HEK293 (cell line): ENCODE measurements around the gene TBX10.

Source experiments
- CTCF ChIA-PET: fragments of 350-600 bp; formaldehyde crosslinking; extraction: SDS; loops from one replicate; lab custom pipeline; 2021; ENCODE audit warnings: antibody characterized with exemption; lab: Yijun Ruan, JAX
- POLR2A ChIA-PET: fragments of 300-600 bp; formaldehyde crosslinking; extraction: SDS; loops from one replicate; lab custom pipeline; 2020; ENCODE audit warnings: antibody characterized with exemption, inconsistent platforms; lab: Yijun Ruan, JAX
- H3K27ac ChIP-seq: fragments of 200-500 bp; sonication (Bioruptor generic); 2 replicates; pipeline ENCODE4 v1.5.1; 2014; ENCODE audit warnings: low read depth, low read length, control low read depth, inconsistent platforms; ENCODE audit errors: extremely low read depth
- H3K36me3 ChIP-seq, 2 experiments: fragments of 200-500 bp in 1 of 2; sonication (Bioruptor generic) in 1 of 2; 1 replicate in 1 of 2; 2 replicates in 1 of 2; pipeline ENCODE4 v1.5.1; 2014 to 2017; ENCODE audit warnings: inconsistent platforms in 2 of 2, low read length in 2 of 2; ENCODE audit not compliant: control insufficient read depth in 2 of 2, insufficient read depth in 1 of 2
- H3K4me1 ChIP-seq: fragments of 200-500 bp; sonication (Bioruptor generic); 2 replicates; pipeline ENCODE4 v1.5.1; 2014; ENCODE audit warnings: mild to moderate bottlenecking, low read length, inconsistent platforms; ENCODE audit not compliant: control insufficient read depth, insufficient read depth
- H3K4me3 ChIP-seq: 2 replicates; pipeline ENCODE4 v1.5.1; 2011; ENCODE audit warnings: low read depth, mild to moderate bottlenecking, control low read depth, low read length, moderate library complexity
- H3K9me3 ChIP-seq: fragments of 200-500 bp; sonication (Bioruptor generic); 2 replicates; pipeline ENCODE4 v1.5.1; 2014; ENCODE audit warnings: low read depth, low read length, inconsistent platforms; ENCODE audit not compliant: control insufficient read depth, insufficient read depth
- BCL11A ChIP-seq: fragments of 450-650 bp; formaldehyde crosslinking; IDR thresholded peaks from 2 replicates; pipeline ENCODE4 v1.5.1; 2016; ENCODE audit warnings: low read depth, missing biosample characterization, missing genetic modification characterization
- BCL11B ChIP-seq: fragments of 450-650 bp; formaldehyde crosslinking; IDR thresholded peaks from 2 replicates; pipeline ENCODE4 v1.5.1; 2016; ENCODE audit warnings: low read depth, missing biosample characterization, missing genetic modification characterization
- CTCF ChIP-seq: fragments of 450-650 bp; formaldehyde crosslinking; IDR thresholded peaks from 2 replicates; pipeline ENCODE4 v1.5.1; 2016; ENCODE audit warnings: missing biosample characterization, missing genetic modification characterization
- HIC1 ChIP-seq: fragments of 450-650 bp; formaldehyde crosslinking; IDR thresholded peaks from 2 replicates; pipeline ENCODE4 v1.5.1; 2016; ENCODE audit warnings: missing biosample characterization, missing genetic modification characterization
- OVOL3 ChIP-seq: fragments of 450-650 bp; formaldehyde crosslinking; IDR thresholded peaks from 2 replicates; pipeline ENCODE4 v1.5.1; 2016; ENCODE audit warnings: missing biosample characterization, missing genetic modification characterization
- PRDM1 ChIP-seq: fragments of 450-650 bp; formaldehyde crosslinking; IDR thresholded peaks from 2 replicates; pipeline ENCODE4; 2016; ENCODE audit warnings: missing biosample characterization, missing genetic modification characterization
- SALL2 ChIP-seq: fragments of 450-650 bp; formaldehyde crosslinking; IDR thresholded peaks from 2 replicates; pipeline ENCODE4 v1.5.0; 2017; ENCODE audit warnings: missing biosample characterization, mild to moderate bottlenecking, missing genetic modification characterization, borderline replicate concordance
- SP7 ChIP-seq: fragments of 450-650 bp; formaldehyde crosslinking; IDR thresholded peaks from 2 replicates; pipeline ENCODE4 v1.5.1; 2016; ENCODE audit warnings: missing biosample characterization, missing genetic modification characterization
- TRIM28 ChIP-seq: IDR thresholded peaks from 2 replicates; pipeline ENCODE4 v1.6.1; 2011; ENCODE audit warnings: low read length, control low read depth, borderline replicate concordance
- ZBTB21 ChIP-seq: fragments of 450-650 bp; formaldehyde crosslinking; IDR thresholded peaks from 2 replicates; pipeline ENCODE4 v1.5.1; 2017; ENCODE audit warnings: missing biosample characterization, missing genetic modification characterization
- ZFHX2 ChIP-seq: fragments of 450-650 bp; formaldehyde crosslinking; conservative IDR thresholded peaks from 2 replicates; pipeline ENCODE4 v1.5.1; 2016; ENCODE audit warnings: missing biosample characterization, missing genetic modification characterization
- ZIC2 ChIP-seq: fragments of 450-650 bp; formaldehyde crosslinking; IDR thresholded peaks from 2 replicates; pipeline ENCODE4 v1.5.1; 2016; ENCODE audit warnings: missing biosample characterization, missing genetic modification characterization
- ZNF121 ChIP-seq: fragments of 450-650 bp; formaldehyde crosslinking; IDR thresholded peaks from 2 replicates; pipeline ENCODE4 v1.5.1; 2016; ENCODE audit warnings: missing biosample characterization, missing genetic modification characterization
- ZNF157 ChIP-seq: fragments of 450-650 bp; formaldehyde crosslinking; IDR thresholded peaks from 2 replicates; pipeline ENCODE4 v1.5.1; 2016; ENCODE audit warnings: missing biosample characterization, missing genetic modification characterization
- ZNF184 ChIP-seq: fragments of 450-650 bp; IDR thresholded peaks from 2 replicates; pipeline ENCODE4 v1.5.1; 2018; ENCODE audit warnings: missing biosample characterization, mild to moderate bottlenecking, missing genetic modification characterization
- ZNF239 ChIP-seq: fragments of 450-650 bp; formaldehyde crosslinking; IDR thresholded peaks from 2 replicates; pipeline ENCODE4 v1.5.1; 2016; ENCODE audit warnings: missing biosample characterization, missing genetic modification characterization
- ZNF354C ChIP-seq: fragments of 450-650 bp; formaldehyde crosslinking; IDR thresholded peaks from 2 replicates; pipeline ENCODE4 v1.5.1; 2016; ENCODE audit warnings: missing biosample characterization, missing genetic modification characterization, low read depth, borderline replicate concordance
- ZNF366 ChIP-seq: fragments of 450-650 bp; formaldehyde crosslinking; conservative IDR thresholded peaks from 2 replicates; pipeline ENCODE4 v1.5.1; 2016; ENCODE audit warnings: missing biosample characterization, missing genetic modification characterization
- ZNF530 ChIP-seq: fragments of 450-650 bp; formaldehyde crosslinking; IDR thresholded peaks from 2 replicates; pipeline ENCODE4 v1.5.1; 2016; ENCODE audit warnings: low read depth, missing biosample characterization, missing genetic modification characterization
- ZNF548 ChIP-seq: fragments of 450-650 bp; formaldehyde crosslinking; IDR thresholded peaks from 2 replicates; pipeline ENCODE4 v1.5.1; 2016; ENCODE audit warnings: missing biosample characterization, missing genetic modification characterization
- ZNF560 ChIP-seq: fragments of 450-650 bp; formaldehyde crosslinking; IDR thresholded peaks from 2 replicates; pipeline ENCODE4 v1.5.1; 2017; ENCODE audit warnings: missing biosample characterization, missing genetic modification characterization, borderline replicate concordance
- ZNF610 ChIP-seq: fragments of 450-650 bp; formaldehyde crosslinking; IDR thresholded peaks from 2 replicates; pipeline ENCODE4 v1.5.1; 2016; ENCODE audit warnings: missing biosample characterization, missing genetic modification characterization, borderline replicate concordance
- ZNF621 ChIP-seq: fragments of 450-650 bp; formaldehyde crosslinking; IDR thresholded peaks from 2 replicates; pipeline ENCODE4 v1.5.1; 2017; ENCODE audit warnings: missing biosample characterization, missing genetic modification characterization
- ZNF670 ChIP-seq: fragments of 450-650 bp; formaldehyde crosslinking; IDR thresholded peaks from 2 replicates; pipeline ENCODE4 v1.5.1; 2016; ENCODE audit warnings: missing biosample characterization, missing genetic modification characterization, low read depth
- ZNF677 ChIP-seq: fragments of 450-650 bp; IDR thresholded peaks from 2 replicates; pipeline ENCODE4 v1.5.0; 2018; ENCODE audit warnings: missing biosample characterization, mild to moderate bottlenecking, missing genetic modification characterization, moderate library complexity
- ZNF837 ChIP-seq: fragments of 450-650 bp; formaldehyde crosslinking; IDR thresholded peaks from 2 replicates; pipeline ENCODE4 v1.5.1; 2016; ENCODE audit warnings: missing biosample characterization, missing genetic modification characterization
- ZSCAN16 ChIP-seq: fragments of 450-650 bp; formaldehyde crosslinking; IDR thresholded peaks from 2 replicates; pipeline ENCODE4 v1.5.1; 2016; ENCODE audit warnings: missing biosample characterization, missing genetic modification characterization
- ZSCAN30 ChIP-seq: fragments of 450-650 bp; IDR thresholded peaks from 2 replicates; pipeline ENCODE4 v1.5.1; 2018; ENCODE audit warnings: missing biosample characterization, mild to moderate bottlenecking, missing genetic modification characterization, moderate library complexity
- ZSCAN4 ChIP-seq: fragments of 450-650 bp; formaldehyde crosslinking; IDR thresholded peaks from 2 replicates; pipeline ENCODE4 v1.5.1; 2017; ENCODE audit warnings: missing biosample characterization, missing genetic modification characterization

The TBX10 gene

GRCh38 chr11:67665541-67666302 lies 26.2 kb upstream of the TBX10 start:
- POLR2A ChIA-PET, result no interaction called here
- no peaks in the 10 kb centered on the region for H3K36me3 ChIP-seq
- no peak for TF ChIP-seq BCL11A
- TF ChIP-seq ZSCAN16 (tag by site-specific recombination), result no peak
- no peak for TF ChIP-seq ZNF239 (tag by site-specific recombination)
- TF ChIP-seq ZNF837, result no peak
- TF ChIP-seq ZNF610, result no peak
- no peak for TF ChIP-seq SALL2 (tag by site-specific recombination)
- TF ChIP-seq PRDM1 (tag by site-specific recombination), result no peak
- TF ChIP-seq ZBTB21 (tag by site-specific recombination), result no peak
- no peak for TF ChIP-seq ZNF621 (tag by site-specific recombination)
- no peak for TF ChIP-seq ZNF184
- TF ChIP-seq ZNF366 (tag by site-specific recombination), result no peak
- no peak for TF ChIP-seq ZNF121 (tag by site-specific recombination)
- TF ChIP-seq, all 188 proteins: peak for 0
- no peak overlapping the region for H3K27ac ChIP-seq
- H3K4me1 ChIP-seq, result no peaks in the 10 kb centered on the region
- CTCF ChIA-PET, result interaction anchor here (0.9 kb wide), 1 partner anchor 43 kb away, joined by 5 read pairs; no protein-coding TSS in a partner anchor
- no peak overlapping the region for H3K4me3 ChIP-seq
- H3K9me3 ChIP-seq, result no peaks in the 10 kb centered on the region

GRCh38 chr11:67664696-67665540 lies 25.4 kb upstream of the TBX10 start:
- H3K4me3 ChIP-seq, result no peak overlapping the region
- ChIA-PET POLR2A (no interaction called here), CTCF (interaction anchor here (0.9 kb wide), 1 partner anchor 44 kb away, joined by 5 read pairs; no protein-coding TSS in a partner anchor)
- no peak overlapping the region for H3K27ac ChIP-seq
- no peaks in the 10 kb centered on the region for H3K36me3 ChIP-seq
- no peaks in the 10 kb centered on the region for H3K9me3 ChIP-seq
- no peaks in the 10 kb centered on the region for H3K4me1 ChIP-seq
- TF ChIP-seq ZSCAN30 (no peak), CTCF (no peak), ZNF530 (no peak), ZNF560 (no peak), TRIM28 (no peak), ZNF677 (tag by site-specific recombination) (no peak), ZNF354C (tag by site-specific recombination) (no peak), ZIC2 (tag by site-specific recombination) (no peak), ZSCAN4 (tag by site-specific recombination) (no peak), ZNF157 (tag by site-specific recombination) (no peak), ZFHX2 (tag by site-specific recombination) (no peak), HIC1 (no peak), BCL11B (tag by site-specific recombination) (no peak), SP7 (tag by site-specific recombination) (no peak), ZNF670 (tag by site-specific recombination) (no peak), OVOL3 (tag by site-specific recombination) (no peak), ZNF548 (tag by site-specific recombination) (no peak)
